Fibroblast of mammary gland (primary cell): Measurements from ENCODE around the gene SCAF4.
A peak's percentile ranks its signal among the peaks of the same experiment; 100 is the strongest.
"Not testable (repeated sequence)": the region's sequence is repeated elsewhere in the genome, so short reads cannot be mapped to it uniquely, and the experiment has no call there.

Source experiments
- DNase-seq: peaks from one replicate; pipeline ENCODE4 v3.0.0-alpha.2; 2010; ENCODE audit warnings: low read depth
- H3K4me3 ChIP-seq: 2 replicates; pipeline ENCODE4 v1.5.1; 2011; ENCODE audit warnings: low read depth, mild to moderate bottlenecking, low read length, moderate library complexity; ENCODE audit not compliant: control insufficient read depth
- CTCF ChIP-seq: conservative IDR thresholded peaks from 2 replicates; pipeline ENCODE4 v1.5.1; 2011; ENCODE audit warnings: low read depth, low read length, inconsistent platforms; ENCODE audit not compliant: control insufficient read depth, insufficient read depth

SCAF4 gene

GRCh38 chr21:31741116-31741515 is 9.2 kb upstream of the SCAF4 start:
- H3K4me3 ChIP-seq = no peak overlapping the region
- DNase-seq = no peak
- TF ChIP-seq CTCF = no peak

GRCh38 chr21:31737586-31738397 is 5.9 kb upstream of the SCAF4 start:
- not testable (repeated sequence) for H3K4me3 ChIP-seq
- DNase-seq = peak; percentile 80

GRCh38 chr21:31735511-31735992 is 3.6 kb upstream of the SCAF4 start:
- no peak for TF ChIP-seq CTCF
- H3K4me3 ChIP-seq = no peak overlapping the region
- DNase-seq = no peak

GRCh38 chr21:31733551-31734149 is 1.7 kb upstream of the SCAF4 start:
- H3K4me3 ChIP-seq = no peak overlapping the region
- no peak for TF ChIP-seq CTCF

GRCh38 chr21:31732597-31733550 is 956 bp upstream of the SCAF4 start:
- peak; percentile 45 for DNase-seq

More at GRCh38 chr21:31733551-31734149, 1.7 kb upstream of the SCAF4 start:
- DNase-seq = peak; percentile 30

GRCh38 chr21:31731056-31731856 is 662 bp downstream of the SCAF4 start:
- H3K4me3 ChIP-seq = peak overlapping the region; percentile 58
- peak; percentile 34 for DNase-seq
- TF ChIP-seq CTCF = peak; percentile 1

More at GRCh38 chr21:31732597-31733550, 956 bp upstream of the SCAF4 start:
- no peak for TF ChIP-seq CTCF
- H3K4me3 ChIP-seq = peak overlapping the region; percentile 46
